ENCODE results near the gene GALNT15. TPM values are rescaled to one million over a fixed set of nuclear protein-coding genes. Genes with fewer than 3 reads are reported as not detected.

GALNT15 gene
- total RNA-seq, 1 donor from 2014 or later = 0.39 TPM

GRCh38 chr3:16229681-16230080 lies 55.2 kb downstream of the GALNT15 start:
- no peaks in the 10 kb centered on the region for H3K9me3 Mint-ChIP-seq (ENCODE audit: unreplicated experiment)
- TF ChIP-seq CTCF (IDR thresholded peaks at IDR 0.05; ENCODE audit: partially characterized antibody, unreplicated experiment) = no peak
- no peak for DNase-seq
- no peaks in the 10 kb centered on the region for H3K36me3 Mint-ChIP-seq (ENCODE audit: unreplicated experiment)
- no peak overlapping the region for H3K27ac Mint-ChIP-seq (ENCODE audit: unreplicated experiment)
- H3K27me3 Mint-ChIP-seq (ENCODE audit: unreplicated experiment) = no peaks in the 10 kb centered on the region
- H3K4me3 Mint-ChIP-seq (ENCODE audit: unreplicated experiment) = no peak overlapping the region
- no peaks in the 10 kb centered on the region for H3K4me1 Mint-ChIP-seq (ENCODE audit: low read depth, unreplicated experiment)

GRCh38 chr3:16231983-16232382 lies 57.5 kb downstream of the GALNT15 start:
- Mint-ChIP-seq H3K4me1 (ENCODE audit: low read depth, unreplicated experiment) (no peaks in the 10 kb centered on the region), H3K36me3 (ENCODE audit: unreplicated experiment) (no peaks in the 10 kb centered on the region), H3K9me3 (ENCODE audit: unreplicated experiment) (no peaks in the 10 kb centered on the region), H3K4me3 (ENCODE audit: unreplicated experiment) (no peak overlapping the region), H3K27ac (ENCODE audit: unreplicated experiment) (no peak overlapping the region), H3K27me3 (ENCODE audit: unreplicated experiment) (no peaks in the 10 kb centered on the region)
- DNase-seq = no peak
- TF ChIP-seq CTCF (IDR thresholded peaks at IDR 0.05; ENCODE audit: partially characterized antibody, unreplicated experiment) = no peak

GRCh38 chr3:16233806-16234205 lies 59.3 kb downstream of the GALNT15 start:
- H3K27me3 Mint-ChIP-seq (ENCODE audit: unreplicated experiment) = no peaks in the 10 kb centered on the region
- H3K36me3 Mint-ChIP-seq (ENCODE audit: unreplicated experiment) = no peaks in the 10 kb centered on the region
- no peak overlapping the region for H3K27ac Mint-ChIP-seq (ENCODE audit: unreplicated experiment)
- H3K4me3 Mint-ChIP-seq (ENCODE audit: unreplicated experiment) = no peak overlapping the region
- H3K4me1 Mint-ChIP-seq (ENCODE audit: low read depth, unreplicated experiment) = peaks cover 5% of the 10 kb centered on the region
- no peak for TF ChIP-seq CTCF (IDR thresholded peaks at IDR 0.05; ENCODE audit: partially characterized antibody, unreplicated experiment)
- DNase-seq = no peak
- no peaks in the 10 kb centered on the region for H3K9me3 Mint-ChIP-seq (ENCODE audit: unreplicated experiment)

GRCh38 chr3:16234281-16234680 lies 59.8 kb downstream of the GALNT15 start:
- TF ChIP-seq CTCF (IDR thresholded peaks at IDR 0.05; ENCODE audit: partially characterized antibody, unreplicated experiment) = no peak
- DNase-seq = no peak
- H3K4me1 Mint-ChIP-seq (ENCODE audit: low read depth, unreplicated experiment) = peaks cover 9% of the 10 kb centered on the region
- no peaks in the 10 kb centered on the region for H3K36me3 Mint-ChIP-seq (ENCODE audit: unreplicated experiment)
- H3K9me3 Mint-ChIP-seq (ENCODE audit: unreplicated experiment) = no peaks in the 10 kb centered on the region
- no peak overlapping the region for H3K27ac Mint-ChIP-seq (ENCODE audit: unreplicated experiment)
- no peak overlapping the region for H3K4me3 Mint-ChIP-seq (ENCODE audit: unreplicated experiment)
- no peaks in the 10 kb centered on the region for H3K27me3 Mint-ChIP-seq (ENCODE audit: unreplicated experiment)

GRCh38 chr3:16236030-16236639 lies 61.7 kb downstream of the GALNT15 start:
- H3K4me3 Mint-ChIP-seq (ENCODE audit: unreplicated experiment) = no peak overlapping the region
- H3K27ac Mint-ChIP-seq (ENCODE audit: unreplicated experiment) = no peak overlapping the region
- TF ChIP-seq CTCF (IDR thresholded peaks at IDR 0.05; ENCODE audit: partially characterized antibody, unreplicated experiment) = no peak
- no peak for DNase-seq
- peaks cover 2% of the 10 kb centered on the region for H3K9me3 Mint-ChIP-seq (ENCODE audit: unreplicated experiment)
- H3K36me3 Mint-ChIP-seq (ENCODE audit: unreplicated experiment) = no peaks in the 10 kb centered on the region
- no peaks in the 10 kb centered on the region for H3K27me3 Mint-ChIP-seq (ENCODE audit: unreplicated experiment)
- peaks cover 19% of the 10 kb centered on the region for H3K4me1 Mint-ChIP-seq (ENCODE audit: low read depth, unreplicated experiment)

All from glutamatergic neuron (in vitro differentiated cells).